Measurements from ENCODE around the gene SPATA17.

The SPATA17 gene

DNA sequence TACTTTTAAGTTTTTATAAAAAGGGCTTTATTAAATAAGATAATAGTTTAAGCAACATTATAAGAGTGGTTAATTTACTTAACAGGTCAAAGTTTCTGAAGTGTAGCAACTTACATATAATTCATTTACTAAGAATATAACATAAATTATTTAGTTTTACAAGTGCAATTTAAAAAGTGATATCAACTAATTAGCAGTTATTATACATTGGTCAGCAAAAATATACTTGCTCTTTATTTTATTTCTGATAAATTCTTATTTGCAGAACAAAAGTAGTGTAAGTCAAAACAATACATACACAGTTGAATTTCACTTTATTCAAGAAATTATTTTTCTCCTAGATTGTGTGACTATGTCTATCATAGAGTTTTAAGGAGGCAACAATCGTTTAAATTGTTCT is 215.6 kb downstream of the SPATA17 start (continued):
- TF ChIP-seq, protein P1, sequence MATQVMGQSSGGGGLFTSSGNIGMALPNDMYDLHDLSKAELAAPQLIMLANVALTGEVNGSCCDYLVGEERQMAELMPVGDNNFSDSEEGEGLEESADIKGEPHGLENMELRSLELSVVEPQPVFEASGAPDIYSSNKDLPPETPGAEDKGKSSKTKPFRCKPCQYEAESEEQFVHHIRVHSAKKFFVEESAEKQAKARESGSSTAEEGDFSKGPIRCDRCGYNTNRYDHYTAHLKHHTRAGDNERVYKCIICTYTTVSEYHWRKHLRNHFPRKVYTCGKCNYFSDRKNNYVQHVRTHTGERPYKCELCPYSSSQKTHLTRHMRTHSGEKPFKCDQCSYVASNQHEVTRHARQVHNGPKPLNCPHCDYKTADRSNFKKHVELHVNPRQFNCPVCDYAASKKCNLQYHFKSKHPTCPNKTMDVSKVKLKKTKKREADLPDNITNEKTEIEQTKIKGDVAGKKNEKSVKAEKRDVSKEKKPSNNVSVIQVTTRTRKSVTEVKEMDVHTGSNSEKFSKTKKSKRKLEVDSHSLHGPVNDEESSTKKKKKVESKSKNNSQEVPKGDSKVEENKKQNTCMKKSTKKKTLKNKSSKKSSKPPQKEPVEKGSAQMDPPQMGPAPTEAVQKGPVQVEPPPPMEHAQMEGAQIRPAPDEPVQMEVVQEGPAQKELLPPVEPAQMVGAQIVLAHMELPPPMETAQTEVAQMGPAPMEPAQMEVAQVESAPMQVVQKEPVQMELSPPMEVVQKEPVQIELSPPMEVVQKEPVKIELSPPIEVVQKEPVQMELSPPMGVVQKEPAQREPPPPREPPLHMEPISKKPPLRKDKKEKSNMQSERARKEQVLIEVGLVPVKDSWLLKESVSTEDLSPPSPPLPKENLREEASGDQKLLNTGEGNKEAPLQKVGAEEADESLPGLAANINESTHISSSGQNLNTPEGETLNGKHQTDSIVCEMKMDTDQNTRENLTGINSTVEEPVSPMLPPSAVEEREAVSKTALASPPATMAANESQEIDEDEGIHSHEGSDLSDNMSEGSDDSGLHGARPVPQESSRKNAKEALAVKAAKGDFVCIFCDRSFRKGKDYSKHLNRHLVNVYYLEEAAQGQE (tag by site-specific recombination; IDR thresholded peaks at IDR 0.05) = no peak
- TF ChIP-seq ZNF24 (tag by site-specific recombination; IDR thresholded peaks at IDR 0.05) (no peak), SCRT2 (tag by site-specific recombination; IDR thresholded peaks at IDR 0.05) (no peak), GLIS2 (tag by site-specific recombination; IDR thresholded peaks at IDR 0.05) (no peak), ZNF701 (tag by site-specific recombination; IDR thresholded peaks at IDR 0.05) (no peak), TCF7L2 (IDR thresholded peaks at IDR 0.05; ENCODE audit: borderline replicate concordance, low read depth, low read length) (no peak), MEIS1 (CRISPR knock-in tag; IDR thresholded peaks at IDR 0.05; ENCODE audit: borderline replicate concordance) (no peak)
- TF ChIP-seq, protein P2, sequence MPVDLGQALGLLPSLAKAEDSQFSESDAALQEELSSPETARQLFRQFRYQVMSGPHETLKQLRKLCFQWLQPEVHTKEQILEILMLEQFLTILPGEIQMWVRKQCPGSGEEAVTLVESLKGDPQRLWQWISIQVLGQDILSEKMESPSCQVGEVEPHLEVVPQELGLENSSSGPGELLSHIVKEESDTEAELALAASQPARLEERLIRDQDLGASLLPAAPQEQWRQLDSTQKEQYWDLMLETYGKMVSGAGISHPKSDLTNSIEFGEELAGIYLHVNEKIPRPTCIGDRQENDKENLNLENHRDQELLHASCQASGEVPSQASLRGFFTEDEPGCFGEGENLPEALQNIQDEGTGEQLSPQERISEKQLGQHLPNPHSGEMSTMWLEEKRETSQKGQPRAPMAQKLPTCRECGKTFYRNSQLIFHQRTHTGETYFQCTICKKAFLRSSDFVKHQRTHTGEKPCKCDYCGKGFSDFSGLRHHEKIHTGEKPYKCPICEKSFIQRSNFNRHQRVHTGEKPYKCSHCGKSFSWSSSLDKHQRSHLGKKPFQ (tag by site-specific recombination; IDR thresholded peaks at IDR 0.05) = no peak

DNA sequence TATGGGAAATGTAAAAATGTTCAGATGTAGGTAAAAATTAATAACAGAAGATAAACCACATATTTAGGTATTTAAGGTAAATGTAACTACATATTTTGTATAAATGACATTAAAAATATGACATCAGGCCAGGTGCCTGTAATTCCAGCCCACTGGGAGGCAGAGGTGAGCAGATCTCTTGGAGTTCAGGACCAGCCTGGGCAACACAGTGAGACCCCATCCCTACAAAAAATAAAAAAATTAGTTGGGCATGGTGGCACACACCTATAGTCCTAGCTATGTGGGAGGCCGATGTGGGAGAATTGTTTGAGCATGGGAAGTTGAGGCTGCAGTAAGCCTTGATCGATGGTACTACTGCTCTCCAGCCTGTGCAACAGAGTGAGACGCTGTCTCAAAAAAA is 216.5 kb downstream of the SPATA17 start:
- TF ChIP-seq REPIN1 (tag by site-specific recombination; IDR thresholded peaks at IDR 0.05; ENCODE audit: low read depth) = no peak
- TF ChIP-seq ZNF610 (tag by site-specific recombination; IDR thresholded peaks at IDR 0.05; ENCODE audit: borderline replicate concordance) = no peak
- no peak for TF ChIP-seq FEZF1 (tag by site-specific recombination; IDR thresholded peaks at IDR 0.05)
- TF ChIP-seq ZNF623 (tag by site-specific recombination; IDR thresholded peaks at IDR 0.05) = no peak
- TF ChIP-seq ZNF223 (tag by site-specific recombination; IDR thresholded peaks at IDR 0.05) = no peak
- no peak for TF ChIP-seq ZNF391 (tag by site-specific recombination; IDR thresholded peaks at IDR 0.05; ENCODE audit: borderline replicate concordance, low read depth)
- TF ChIP-seq, protein P3, sequence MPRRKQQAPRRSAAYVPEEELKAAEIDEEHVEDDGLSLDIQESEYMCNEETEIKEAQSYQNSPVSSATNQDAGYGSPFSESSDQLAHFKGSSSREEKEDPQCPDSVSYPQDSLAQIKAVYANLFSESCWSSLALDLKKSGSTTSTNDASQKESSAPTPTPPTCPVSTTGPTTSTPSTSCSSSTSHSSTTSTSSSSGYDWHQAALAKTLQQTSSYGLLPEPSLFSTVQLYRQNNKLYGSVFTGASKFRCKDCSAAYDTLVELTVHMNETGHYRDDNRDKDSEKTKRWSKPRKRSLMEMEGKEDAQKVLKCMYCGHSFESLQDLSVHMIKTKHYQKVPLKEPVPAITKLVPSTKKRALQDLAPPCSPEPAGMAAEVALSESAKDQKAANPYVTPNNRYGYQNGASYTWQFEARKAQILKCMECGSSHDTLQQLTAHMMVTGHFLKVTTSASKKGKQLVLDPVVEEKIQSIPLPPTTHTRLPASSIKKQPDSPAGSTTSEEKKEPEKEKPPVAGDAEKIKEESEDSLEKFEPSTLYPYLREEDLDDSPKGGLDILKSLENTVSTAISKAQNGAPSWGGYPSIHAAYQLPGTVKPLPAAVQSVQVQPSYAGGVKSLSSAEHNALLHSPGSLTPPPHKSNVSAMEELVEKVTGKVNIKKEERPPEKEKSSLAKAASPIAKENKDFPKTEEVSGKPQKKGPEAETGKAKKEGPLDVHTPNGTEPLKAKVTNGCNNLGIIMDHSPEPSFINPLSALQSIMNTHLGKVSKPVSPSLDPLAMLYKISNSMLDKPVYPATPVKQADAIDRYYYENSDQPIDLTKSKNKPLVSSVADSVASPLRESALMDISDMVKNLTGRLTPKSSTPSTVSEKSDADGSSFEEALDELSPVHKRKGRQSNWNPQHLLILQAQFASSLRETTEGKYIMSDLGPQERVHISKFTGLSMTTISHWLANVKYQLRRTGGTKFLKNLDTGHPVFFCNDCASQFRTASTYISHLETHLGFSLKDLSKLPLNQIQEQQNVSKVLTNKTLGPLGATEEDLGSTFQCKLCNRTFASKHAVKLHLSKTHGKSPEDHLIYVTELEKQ (tag by site-specific recombination; IDR thresholded peaks at IDR 0.05; ENCODE audit: borderline replicate concordance) = no peak
- TF ChIP-seq TRIM28 (IDR thresholded peaks at IDR 0.05; ENCODE audit: borderline replicate concordance, low read length) = no peak
- TF ChIP-seq ZNF747 (tag by site-specific recombination; IDR thresholded peaks at IDR 0.05) = no peak
- TF ChIP-seq ZFP41 (tag by site-specific recombination; IDR thresholded peaks at IDR 0.05; ENCODE audit: borderline replicate concordance) = no peak
- TF ChIP-seq, protein P4, sequence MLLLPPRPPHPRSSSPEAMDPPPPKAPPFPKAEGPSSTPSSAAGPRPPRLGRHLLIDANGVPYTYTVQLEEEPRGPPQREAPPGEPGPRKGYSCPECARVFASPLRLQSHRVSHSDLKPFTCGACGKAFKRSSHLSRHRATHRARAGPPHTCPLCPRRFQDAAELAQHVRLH (tag by site-specific recombination; IDR thresholded peaks at IDR 0.05) = no peak
- TF ChIP-seq ZNF561 (tag by site-specific recombination; IDR thresholded peaks at IDR 0.05; ENCODE audit: borderline replicate concordance) = no peak
- TF ChIP-seq, protein P5, sequence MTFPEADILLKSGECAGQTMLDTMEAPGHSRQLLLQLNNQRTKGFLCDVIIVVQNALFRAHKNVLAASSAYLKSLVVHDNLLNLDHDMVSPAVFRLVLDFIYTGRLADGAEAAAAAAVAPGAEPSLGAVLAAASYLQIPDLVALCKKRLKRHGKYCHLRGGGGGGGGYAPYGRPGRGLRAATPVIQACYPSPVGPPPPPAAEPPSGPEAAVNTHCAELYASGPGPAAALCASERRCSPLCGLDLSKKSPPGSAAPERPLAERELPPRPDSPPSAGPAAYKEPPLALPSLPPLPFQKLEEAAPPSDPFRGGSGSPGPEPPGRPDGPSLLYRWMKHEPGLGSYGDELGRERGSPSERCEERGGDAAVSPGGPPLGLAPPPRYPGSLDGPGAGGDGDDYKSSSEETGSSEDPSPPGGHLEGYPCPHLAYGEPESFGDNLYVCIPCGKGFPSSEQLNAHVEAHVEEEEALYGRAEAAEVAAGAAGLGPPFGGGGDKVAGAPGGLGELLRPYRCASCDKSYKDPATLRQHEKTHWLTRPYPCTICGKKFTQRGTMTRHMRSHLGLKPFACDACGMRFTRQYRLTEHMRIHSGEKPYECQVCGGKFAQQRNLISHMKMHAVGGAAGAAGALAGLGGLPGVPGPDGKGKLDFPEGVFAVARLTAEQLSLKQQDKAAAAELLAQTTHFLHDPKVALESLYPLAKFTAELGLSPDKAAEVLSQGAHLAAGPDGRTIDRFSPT (tag by site-specific recombination; IDR thresholded peaks at IDR 0.05) = no peak
- no peak for TF ChIP-seq ZNF510 (tag by site-specific recombination; IDR thresholded peaks at IDR 0.05; ENCODE audit: insufficient replicate concordance)
- TF ChIP-seq, protein P6, sequence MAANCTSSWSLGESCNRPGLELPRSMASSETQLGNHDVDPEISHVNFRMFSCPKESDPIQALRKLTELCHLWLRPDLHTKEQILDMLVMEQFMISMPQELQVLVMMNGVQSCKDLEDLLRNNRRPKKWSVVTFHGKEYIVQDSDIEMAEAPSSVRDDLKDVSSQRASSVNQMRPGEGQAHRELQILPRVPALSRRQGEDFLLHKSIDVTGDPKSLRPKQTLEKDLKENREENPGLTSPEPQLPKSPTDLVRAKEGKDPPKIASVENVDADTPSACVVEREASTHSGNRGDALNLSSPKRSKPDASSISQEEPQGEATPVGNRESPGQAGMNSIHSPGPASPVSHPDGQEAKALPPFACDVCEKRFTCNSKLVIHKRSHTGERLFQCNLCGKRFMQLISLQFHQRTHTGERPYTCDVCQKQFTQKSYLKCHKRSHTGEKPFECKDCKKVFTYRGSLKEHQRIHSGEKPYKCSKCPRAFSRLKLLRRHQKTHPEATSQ (tag by site-specific recombination; IDR thresholded peaks at IDR 0.05) = no peak
- ChIA-PET CTCF (interaction anchor here (0.5 kb wide), 1 partner anchor 1178 kb away, joined by 7 read pairs; no protein-coding TSS in a partner anchor), POLR2A (no interaction called here)
- no peak overlapping the region for H3K4me3 ChIP-seq (ENCODE audit: low read depth, low read length)
- H3K27ac ChIP-seq (ENCODE audit: extremely low read depth, low read depth, low read length) = no peak overlapping the region
- no peaks in the 10 kb centered on the region for H3K36me3 ChIP-seq (ENCODE audit: control insufficient read depth in 2 of 2, insufficient read depth in 1 of 2, low read length in 2 of 2)
- H3K9me3 ChIP-seq (ENCODE audit: control insufficient read depth, insufficient read depth, low read depth, low read length) = no peaks in the 10 kb centered on the region
- no peaks in the 10 kb centered on the region for H3K4me1 ChIP-seq (ENCODE audit: control insufficient read depth, insufficient read depth, low read length)

All from HEK293 (cell line).